HepG2 (cell line): Measurements from ENCODE around the gene PROCR. TPM values are rescaled to one million over a fixed set of nuclear protein-coding genes. Genes with fewer than 3 reads are reported as not detected.

ENCODE experiments used
- CSRNP2 ChIP-seq: sonication (generic); formaldehyde crosslinking; conservative IDR thresholded peaks from 2 replicates; pipeline ENCODE4 v1.8.0; 2022; ENCODE audit warnings: low read depth, missing genetic modification reagents
- DRAP1 ChIP-seq: IDR thresholded peaks from 2 replicates; pipeline ENCODE4 v1.6.1; 2016; ENCODE audit warnings: missing genetic modification reagents, missing compliant biosample characterization
- ETV6 ChIP-seq: sonication (generic); formaldehyde crosslinking; conservative IDR thresholded peaks from 2 replicates; pipeline ENCODE4 v1.4.0; 2020; ENCODE audit warnings: missing genetic modification reagents
- FOXA3 ChIP-seq: IDR thresholded peaks from 2 replicates; pipeline ENCODE4 v1.6.1; 2016; ENCODE audit warnings: missing genetic modification reagents, missing compliant biosample characterization
- GLI4 ChIP-seq: sonication (generic); formaldehyde crosslinking; IDR thresholded peaks from 2 replicates; pipeline ENCODE4 v1.5.1; 2020; ENCODE audit warnings: missing genetic modification reagents, mild to moderate bottlenecking, moderate library complexity, borderline replicate concordance
- LCORL ChIP-seq, 2 experiments: fragments of 450-650 bp in 1 of 2; sonication (generic) in 1 of 2; formaldehyde crosslinking in 1 of 2; IDR thresholded peaks; 2 replicates each; pipeline versions ENCODE4 v1.5.0 to v1.6.1; 2017 to 2020; ENCODE audit warnings: antibody characterized with exemption in 1 of 2, missing genetic modification reagents in 1 of 2
- PCBP2 ChIP-seq: fragments of 200-400 bp; formaldehyde crosslinking; optimal IDR thresholded peaks from 2 replicates; pipeline ENCODE3; 2018; ENCODE audit warnings: low read length, low read depth; ENCODE audit not compliant: poor library complexity, severe bottlenecking
- PTBP1 ChIP-seq: fragments of 200-400 bp; formaldehyde crosslinking; IDR thresholded peaks from 2 replicates; pipeline ENCODE4 v1.6.1; 2018; ENCODE audit warnings: low read length, low read depth; ENCODE audit not compliant: poor library complexity, severe bottlenecking
- SMC3 ChIP-seq: IDR thresholded peaks from 2 replicates; pipeline ENCODE4 v1.6.1; 2011; ENCODE audit warnings: low read length, improper control_type of control experiment
- STAG1 ChIP-seq: sonication (generic); formaldehyde crosslinking; IDR thresholded peaks from 2 replicates; pipeline ENCODE4 v1.4.0; 2020; ENCODE audit warnings: missing genetic modification reagents
- TEF ChIP-seq: sonication (generic); formaldehyde crosslinking; IDR thresholded peaks from 2 replicates; pipeline ENCODE4 v1.5.0; 2020; ENCODE audit warnings: missing genetic modification reagents
- TOE1 ChIP-seq: sonication (generic); formaldehyde crosslinking; IDR thresholded peaks from 2 replicates; pipeline ENCODE4 v1.4.0; 2020; ENCODE audit warnings: mild to moderate bottlenecking, missing genetic modification reagents
- ZBTB7A ChIP-seq: sonication (generic); formaldehyde crosslinking; IDR thresholded peaks from 2 replicates; pipeline ENCODE4 v1.8.0; 2022; ENCODE audit warnings: mild to moderate bottlenecking, missing genetic modification reagents
- ZKSCAN5 ChIP-seq: sonication (generic); formaldehyde crosslinking; IDR thresholded peaks from 2 replicates; pipeline ENCODE4 v1.5.1; 2020; ENCODE audit warnings: mild to moderate bottlenecking, missing genetic modification reagents
- ZNF317 ChIP-seq: sonication (generic); formaldehyde crosslinking; IDR thresholded peaks from 2 replicates; pipeline ENCODE4 v1.5.0; 2020; ENCODE audit warnings: mild to moderate bottlenecking, missing genetic modification reagents
- ZNF687 ChIP-seq: sonication (generic); formaldehyde crosslinking; IDR thresholded peaks from 2 replicates; pipeline ENCODE4 v1.5.1; 2020; ENCODE audit warnings: mild to moderate bottlenecking, missing genetic modification reagents, moderate library complexity
- ZNF691 ChIP-seq: sonication (generic); formaldehyde crosslinking; IDR thresholded peaks from 2 replicates; pipeline ENCODE4 v1.4.0; 2020; ENCODE audit warnings: missing genetic modification reagents, low read depth, mild to moderate bottlenecking, borderline replicate concordance
- ZNF800 ChIP-seq: sonication (generic); formaldehyde crosslinking; IDR thresholded peaks from 2 replicates; pipeline ENCODE4 v1.4.0; 2020; ENCODE audit warnings: missing genetic modification reagents
- polyA plus RNA-seq, 8 experiments: library from polyadenylated mRNA; depleted of rRNA in 3 of 8; stranded (reverse) in 7 of 8; unstranded in 1 of 8; fragments of >200 nt; fragmentation: Illumina TruSeq in 4 of 8; extraction: Trizol in 4 of 8; gene quantifications; 2 replicates each; pipeline versions ENCODE4 v1.2.1 to v1.2.3, GENCODE V29; 2011 to 2016; ENCODE audit warnings: low read depth in 4 of 8, missing spikeins in 1 of 8, mixed read lengths in 1 of 8; ENCODE audit not compliant: insufficient read depth in 1 of 8
- total RNA-seq, 5 experiments: library from RNA; depleted of rRNA; stranded (reverse); fragments of >200 nt; fragmentation: Illumina TruSeq; extraction: Trizol; gene quantifications; 2 replicates each; pipeline ENCODE4 v1.2.3, GENCODE V29; 2016; ENCODE audit warnings: low read depth in 1 of 5
- TF ChIP-seq, protein P1 (sequence below): sonication (generic); IDR thresholded peaks from 2 replicates; pipeline ENCODE4 v1.6.1; 2016; ENCODE audit warnings: low read depth, borderline replicate concordance

PROCR gene
- total and polyA plus RNA-seq, 2 of the 13 experiments (the other 11 are each of a cell fraction or from before 2014, with no cell fraction given): 1.4 to 1.7 TPM

DNA sequence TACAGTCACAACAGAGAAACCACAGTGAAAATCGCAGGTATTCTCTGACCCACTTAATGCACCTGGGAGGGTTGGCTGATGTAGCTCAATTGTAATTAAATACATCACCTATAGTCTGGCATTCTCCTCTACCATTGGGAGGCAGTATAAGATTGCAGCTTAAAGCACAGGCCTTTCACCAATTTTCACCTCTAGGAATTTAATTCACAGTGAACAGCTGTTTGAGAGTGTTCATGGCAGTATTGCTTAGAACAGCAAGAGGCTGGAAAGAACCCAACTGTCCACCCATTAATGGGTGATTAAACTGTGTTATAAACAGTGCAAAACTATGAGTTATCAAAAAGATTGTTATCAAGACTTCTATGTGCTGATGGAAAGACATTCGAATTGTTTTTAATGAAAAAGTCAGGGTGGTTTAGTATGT is 26.7 kb upstream of the PROCR start (continued):
- TF ChIP-seq TEF (CRISPR knock-in tag) (0 out of 2 replicates have a peak, but pooled peaks have one; percentile 15), ZNF317 (CRISPR knock-in tag) (peak; percentile 59; the same call in 1 of the 2 replicates), ZNF800 (CRISPR knock-in tag) (0 out of 2 replicates have a peak, but pooled peaks have one; percentile 32), ETV6 (CRISPR knock-in tag) (no peak), LCORL (IDR thresholded peaks at IDR 0.05) (no peak), LCORL (CRISPR knock-in tag; IDR thresholded peaks at IDR 0.05) (peak; percentile 52; the same call in 1 of the 2 replicates), DRAP1 (CRISPR knock-in tag) (0 out of 2 replicates have a peak, but pooled peaks have one; percentile 43), ZKSCAN5 (CRISPR knock-in tag) (no peak), ZBTB7A (CRISPR knock-in tag) (no peak), PCBP2 (no peak), SMC3 (peak; percentile 96), FOXA3 (peak; percentile 20; the same call in 1 of the 2 replicates), TOE1 (CRISPR knock-in tag) (no peak), ZNF691 (CRISPR knock-in tag) (0 out of 2 replicates have a peak, but pooled peaks have one; percentile 29), GLI4 (CRISPR knock-in tag) (no peak), PTBP1 (no peak), CSRNP2 (no peak), ZNF687 (no peak), STAG1 (CRISPR knock-in tag) (peak; percentile 98)
- TF ChIP-seq, protein P1, sequence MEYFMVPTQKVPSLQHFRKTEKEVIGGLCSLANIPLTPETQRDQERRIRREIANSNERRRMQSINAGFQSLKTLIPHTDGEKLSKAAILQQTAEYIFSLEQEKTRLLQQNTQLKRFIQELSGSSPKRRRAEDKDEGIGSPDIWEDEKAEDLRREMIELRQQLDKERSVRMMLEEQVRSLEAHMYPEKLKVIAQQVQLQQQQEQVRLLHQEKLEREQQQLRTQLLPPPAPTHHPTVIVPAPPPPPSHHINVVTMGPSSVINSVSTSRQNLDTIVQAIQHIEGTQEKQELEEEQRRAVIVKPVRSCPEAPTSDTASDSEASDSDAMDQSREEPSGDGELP: peak; percentile 90
